GM18499 (cell line): ENCODE results near the gene MARS1.

ENCODE experiments used
- ATAC-seq: cut with Tn5 transposase; IDR thresholded peaks from one replicate; pipeline ENCODE4 v1.9.1; 2021; ENCODE audit warnings: moderate number of reproducible peaks; ENCODE audit not compliant: insufficient read depth, unreplicated experiment

MARS1 gene

GRCh38 chr12:57526477-57527126 lies 38.7 kb downstream of the MARS1 start:
- ATAC-seq = no peak

GRCh38 chr12:57527184-57527583 lies 39.3 kb downstream of the MARS1 start:
- ATAC-seq = no peak

- no peak for ATAC-seq
Observed at GRCh38 chr12:57528176-57528575, 40.3 kb downstream of the MARS1 start.

- ATAC-seq = no peak
Observed at GRCh38 chr12:57528831-57529555, 41.1 kb downstream of the MARS1 start.

- ATAC-seq = no peak
Observed at GRCh38 chr12:57529831-57530230, 42.0 kb downstream of the MARS1 start.

GRCh38 chr12:57530396-57531142 lies 42.7 kb downstream of the MARS1 start:
- ATAC-seq = no peak

GRCh38 chr12:57531836-57532235 lies 44.0 kb downstream of the MARS1 start:
- ATAC-seq = no peak

- ATAC-seq = no peak
Observed at GRCh38 chr12:57533108-57533507, 45.2 kb downstream of the MARS1 start.

GRCh38 chr12:57534250-57534649 lies 46.4 kb downstream of the MARS1 start:
- no peak for ATAC-seq

GRCh38 chr12:57534991-57535543 lies 47.2 kb downstream of the MARS1 start:
- no peak for ATAC-seq

- ATAC-seq = no peak
Observed at GRCh38 chr12:57535764-57536596, 48.1 kb downstream of the MARS1 start.

GRCh38 chr12:57536597-57536942 lies 48.7 kb downstream of the MARS1 start:
- ATAC-seq = no peak

- ATAC-seq = no peak
Observed at GRCh38 chr12:57539134-57539768, 51.4 kb downstream of the MARS1 start.

GRCh38 chr12:57541001-57541400 lies 53.1 kb downstream of the MARS1 start:
- no peak for ATAC-seq

GRCh38 chr12:57541717-57542116 lies 53.8 kb downstream of the MARS1 start:
- ATAC-seq = no peak

GRCh38 chr12:57543581-57543980 lies 55.7 kb downstream of the MARS1 start:
- no peak for ATAC-seq

- ATAC-seq = no peak
Observed at GRCh38 chr12:57545809-57546437, 58.1 kb downstream of the MARS1 start.

- peak; percentile 97 for ATAC-seq
Observed at GRCh38 chr12:57546438-57547287, 58.8 kb downstream of the MARS1 start, which contains the start of gene DCTN2. Gene DCTN2, minus strand, starts transcription at chr12:57547192. Its CDS starts 129 bp downstream, at chr12:57547063.
